Measurements from ENCODE around the gene OTOA.

The OTOA gene

DNA sequence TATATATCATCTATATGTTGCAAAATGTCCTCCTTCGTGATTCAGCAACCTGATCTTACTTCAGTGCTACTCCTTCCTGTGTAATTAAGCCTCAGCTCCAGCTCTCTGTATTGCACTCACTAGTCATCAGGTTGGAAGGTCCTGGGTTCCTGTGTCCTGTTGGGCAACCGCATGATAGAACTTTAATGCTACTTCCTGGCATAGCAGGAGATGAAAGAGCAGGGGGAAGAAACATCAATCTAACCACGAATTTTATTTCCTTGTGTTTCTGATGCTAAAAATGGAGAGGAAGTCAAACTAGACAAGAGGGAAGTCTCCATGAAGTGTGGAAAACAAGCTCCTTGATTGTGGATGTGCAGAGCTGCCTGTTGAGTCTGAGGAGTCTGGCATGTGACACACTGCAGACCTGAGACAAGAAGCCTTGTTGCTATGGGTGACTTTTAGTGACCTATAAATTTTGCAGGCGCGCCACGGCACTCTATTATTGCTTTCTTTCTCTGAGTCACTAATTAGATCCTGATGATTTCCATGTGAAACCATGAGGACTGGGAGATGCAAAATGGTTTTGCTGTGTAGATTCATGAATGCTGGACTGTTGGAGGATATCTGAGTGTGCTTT is 37.0 kb upstream of the OTOA start:
- TF ChIP-seq, protein P1, sequence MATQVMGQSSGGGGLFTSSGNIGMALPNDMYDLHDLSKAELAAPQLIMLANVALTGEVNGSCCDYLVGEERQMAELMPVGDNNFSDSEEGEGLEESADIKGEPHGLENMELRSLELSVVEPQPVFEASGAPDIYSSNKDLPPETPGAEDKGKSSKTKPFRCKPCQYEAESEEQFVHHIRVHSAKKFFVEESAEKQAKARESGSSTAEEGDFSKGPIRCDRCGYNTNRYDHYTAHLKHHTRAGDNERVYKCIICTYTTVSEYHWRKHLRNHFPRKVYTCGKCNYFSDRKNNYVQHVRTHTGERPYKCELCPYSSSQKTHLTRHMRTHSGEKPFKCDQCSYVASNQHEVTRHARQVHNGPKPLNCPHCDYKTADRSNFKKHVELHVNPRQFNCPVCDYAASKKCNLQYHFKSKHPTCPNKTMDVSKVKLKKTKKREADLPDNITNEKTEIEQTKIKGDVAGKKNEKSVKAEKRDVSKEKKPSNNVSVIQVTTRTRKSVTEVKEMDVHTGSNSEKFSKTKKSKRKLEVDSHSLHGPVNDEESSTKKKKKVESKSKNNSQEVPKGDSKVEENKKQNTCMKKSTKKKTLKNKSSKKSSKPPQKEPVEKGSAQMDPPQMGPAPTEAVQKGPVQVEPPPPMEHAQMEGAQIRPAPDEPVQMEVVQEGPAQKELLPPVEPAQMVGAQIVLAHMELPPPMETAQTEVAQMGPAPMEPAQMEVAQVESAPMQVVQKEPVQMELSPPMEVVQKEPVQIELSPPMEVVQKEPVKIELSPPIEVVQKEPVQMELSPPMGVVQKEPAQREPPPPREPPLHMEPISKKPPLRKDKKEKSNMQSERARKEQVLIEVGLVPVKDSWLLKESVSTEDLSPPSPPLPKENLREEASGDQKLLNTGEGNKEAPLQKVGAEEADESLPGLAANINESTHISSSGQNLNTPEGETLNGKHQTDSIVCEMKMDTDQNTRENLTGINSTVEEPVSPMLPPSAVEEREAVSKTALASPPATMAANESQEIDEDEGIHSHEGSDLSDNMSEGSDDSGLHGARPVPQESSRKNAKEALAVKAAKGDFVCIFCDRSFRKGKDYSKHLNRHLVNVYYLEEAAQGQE (IDR thresholded peaks at IDR 0.05; ENCODE audit: insufficient read depth in 1 of 2, low read depth in 2 of 2, low read length in 2 of 2), result peak in 1 of 2 experiments; percentile 18; a peak in 1 of 4 replicates
- TF ChIP-seq TAF1 (IDR thresholded peaks at IDR 0.05; ENCODE audit: borderline replicate concordance, insufficient read depth, low read length), result peak; percentile 38; the same call in 1 of the 2 replicates
- TF ChIP-seq FOXP2 (optimal IDR thresholded peaks at IDR 0.05; ENCODE audit: borderline replicate concordance, extremely low read depth, extremely low read length, insufficient read depth), result no peak
- TF ChIP-seq SIN3A (IDR thresholded peaks at IDR 0.05; ENCODE audit: borderline replicate concordance, insufficient read depth, low read length), result peak; percentile 81; the same call in 1 of the 2 replicates

DNA sequence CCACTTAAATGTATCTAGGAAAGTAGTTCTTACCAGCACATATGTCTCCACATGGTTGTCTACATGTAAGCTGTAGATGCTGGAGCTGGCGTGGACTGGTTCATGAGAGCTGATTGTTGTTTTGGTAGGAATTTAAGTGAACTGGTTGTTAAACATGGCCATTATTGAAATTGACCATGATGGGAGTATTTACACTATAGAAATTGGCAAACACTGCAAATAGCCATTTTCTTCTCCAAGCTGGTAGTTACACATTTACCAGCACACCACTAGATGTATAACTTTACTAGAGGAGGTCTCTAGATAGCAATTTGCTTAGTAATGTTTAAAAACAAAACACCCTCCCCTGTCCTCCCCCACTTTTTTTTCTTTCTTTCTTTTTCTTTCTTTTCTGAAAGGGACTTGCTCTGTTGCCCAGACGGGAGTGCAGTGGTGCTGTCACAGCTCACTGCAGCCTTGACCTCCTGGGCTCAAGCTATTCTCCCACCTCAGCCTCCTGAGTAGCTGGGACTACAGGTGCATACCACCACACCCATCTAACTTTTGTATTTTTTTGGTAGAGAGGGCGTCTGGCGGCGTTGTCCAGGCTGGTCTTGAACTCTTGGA is 35.5 kb upstream of the OTOA start:
- TF ChIP-seq, protein P1 (IDR thresholded peaks at IDR 0.05; ENCODE audit: insufficient read depth in 1 of 2, low read depth in 2 of 2, low read length in 2 of 2), result no peak
- TF ChIP-seq TAF1 (IDR thresholded peaks at IDR 0.05; ENCODE audit: borderline replicate concordance, insufficient read depth, low read length), result no peak
- no peak for TF ChIP-seq SIN3A (IDR thresholded peaks at IDR 0.05; ENCODE audit: borderline replicate concordance, insufficient read depth, low read length)
- no peak for TF ChIP-seq POLR2AphosphoS5 (IDR thresholded peaks at IDR 0.05; ENCODE audit: low read depth, low read length)
- TF ChIP-seq FOXP2 (optimal IDR thresholded peaks at IDR 0.05; ENCODE audit: borderline replicate concordance, extremely low read depth, extremely low read length, insufficient read depth), result no peak

DNA sequence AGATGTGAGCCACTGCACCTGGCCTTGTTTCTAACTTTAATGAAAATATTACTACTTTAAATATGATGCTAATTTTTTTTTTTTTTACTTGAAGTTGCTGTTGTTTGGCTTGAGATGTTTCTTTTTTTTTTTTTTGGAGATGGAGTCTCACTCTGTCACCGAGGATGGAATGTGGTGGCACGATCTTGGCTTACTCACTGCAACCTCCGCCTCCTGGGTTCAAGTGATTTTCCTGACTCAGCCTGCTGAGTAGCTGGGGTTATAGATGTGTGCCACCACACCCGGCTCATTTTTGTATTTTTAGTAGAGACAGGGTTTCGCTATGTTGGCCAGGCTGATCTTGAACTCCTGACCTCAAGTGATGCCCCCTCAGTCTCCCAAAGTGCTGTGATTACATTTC is 35.0 kb upstream of the OTOA start:
- TF ChIP-seq SIN3A (IDR thresholded peaks at IDR 0.05; ENCODE audit: borderline replicate concordance, insufficient read depth, low read length) (no peak), TAF1 (IDR thresholded peaks at IDR 0.05; ENCODE audit: borderline replicate concordance, insufficient read depth, low read length) (no peak), FOXP2 (optimal IDR thresholded peaks at IDR 0.05; ENCODE audit: borderline replicate concordance, extremely low read depth, extremely low read length, insufficient read depth) (no peak), POLR2AphosphoS5 (IDR thresholded peaks at IDR 0.05; ENCODE audit: low read depth, low read length) (no peak)
- TF ChIP-seq, protein P1 (IDR thresholded peaks at IDR 0.05; ENCODE audit: insufficient read depth in 1 of 2, low read depth in 2 of 2, low read length in 2 of 2), result no peak

DNA sequence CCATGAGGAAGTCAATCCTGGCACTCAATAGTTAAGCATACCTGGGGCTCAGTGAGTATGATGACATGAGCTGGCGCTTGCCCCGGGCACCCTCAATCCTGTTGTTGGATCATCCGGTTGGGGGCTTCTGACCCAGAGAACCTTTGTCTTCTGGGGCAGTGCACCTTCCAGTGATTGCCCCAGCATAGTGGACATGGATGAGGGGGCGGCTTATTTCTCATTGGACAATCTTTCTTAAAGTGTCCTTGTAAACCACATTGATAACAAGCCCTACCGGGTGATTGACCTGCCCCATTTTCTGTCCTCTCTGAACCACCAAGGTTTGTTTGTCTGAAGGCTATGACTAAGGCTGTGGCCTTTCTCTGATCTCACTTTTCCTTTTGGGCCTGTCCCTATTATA is 29.6 kb upstream of the OTOA start:
- TF ChIP-seq TAF1 (IDR thresholded peaks at IDR 0.05; ENCODE audit: borderline replicate concordance, insufficient read depth, low read length), result no peak
- TF ChIP-seq SIN3A (IDR thresholded peaks at IDR 0.05; ENCODE audit: borderline replicate concordance, insufficient read depth, low read length), result no peak
- no peak for TF ChIP-seq FOXP2 (optimal IDR thresholded peaks at IDR 0.05; ENCODE audit: borderline replicate concordance, extremely low read depth, extremely low read length, insufficient read depth)
- TF ChIP-seq POLR2AphosphoS5 (IDR thresholded peaks at IDR 0.05; ENCODE audit: low read depth, low read length), result no peak
- TF ChIP-seq, protein P1 (IDR thresholded peaks at IDR 0.05; ENCODE audit: insufficient read depth in 1 of 2, low read depth in 2 of 2, low read length in 2 of 2), result no peak

Data from PFSK-1 (cell line).